Testis (tissue), 2 donors: Measurements from ENCODE around the gene EFEMP1.

Experiments
- POLR2A ChIP-seq: fragments of 450-650 bp; IDR thresholded peaks from one replicate; pipeline ENCODE4 v1.6.1; 2017; ENCODE audit warnings: antibody characterized with exemption, mild to moderate bottlenecking, moderate library complexity
- TF ChIP-seq, protein P1 (sequence below), 3 experiments: fragments of 450-650 bp in 2 of 3; fragments of 200-600 bp in 1 of 3; sonication (generic) in 1 of 3; IDR thresholded peaks; one replicate each; pipeline ENCODE4 v1.5.1; 2016 to 2019; ENCODE audit warnings: antibody characterized with exemption in 3 of 3, mild to moderate bottlenecking in 2 of 3, moderate library complexity in 1 of 3

DNA sequence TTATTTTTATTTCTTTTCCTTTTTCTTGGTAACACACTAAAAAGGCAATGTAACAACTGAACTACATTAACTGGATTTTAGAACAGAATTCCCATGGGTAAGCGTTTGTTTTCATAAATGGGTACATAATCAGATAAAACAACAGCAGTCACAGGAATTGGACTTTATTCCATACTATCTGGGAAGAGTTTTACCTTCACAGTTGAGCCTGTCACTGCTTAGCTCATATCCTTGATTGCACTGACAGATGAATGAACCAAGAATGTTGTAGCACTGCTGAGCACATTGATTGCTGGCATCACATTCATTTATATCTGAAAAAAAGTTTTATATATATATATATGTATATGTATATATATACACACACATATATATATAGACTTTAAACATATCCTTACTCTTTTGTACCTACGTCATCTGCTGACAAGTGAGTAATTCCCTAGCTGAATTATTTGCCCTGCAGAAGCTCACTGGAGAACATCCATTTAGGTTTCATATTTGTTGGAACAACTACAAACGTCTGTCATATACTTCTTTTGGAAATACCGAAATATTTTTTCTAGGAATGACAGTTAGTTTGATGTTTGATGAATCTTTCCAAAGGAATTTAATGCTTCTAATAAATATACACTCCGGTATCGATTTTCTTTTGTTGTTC, 47.0 kb downstream of the EFEMP1 start:
- TF ChIP-seq, protein P1, sequence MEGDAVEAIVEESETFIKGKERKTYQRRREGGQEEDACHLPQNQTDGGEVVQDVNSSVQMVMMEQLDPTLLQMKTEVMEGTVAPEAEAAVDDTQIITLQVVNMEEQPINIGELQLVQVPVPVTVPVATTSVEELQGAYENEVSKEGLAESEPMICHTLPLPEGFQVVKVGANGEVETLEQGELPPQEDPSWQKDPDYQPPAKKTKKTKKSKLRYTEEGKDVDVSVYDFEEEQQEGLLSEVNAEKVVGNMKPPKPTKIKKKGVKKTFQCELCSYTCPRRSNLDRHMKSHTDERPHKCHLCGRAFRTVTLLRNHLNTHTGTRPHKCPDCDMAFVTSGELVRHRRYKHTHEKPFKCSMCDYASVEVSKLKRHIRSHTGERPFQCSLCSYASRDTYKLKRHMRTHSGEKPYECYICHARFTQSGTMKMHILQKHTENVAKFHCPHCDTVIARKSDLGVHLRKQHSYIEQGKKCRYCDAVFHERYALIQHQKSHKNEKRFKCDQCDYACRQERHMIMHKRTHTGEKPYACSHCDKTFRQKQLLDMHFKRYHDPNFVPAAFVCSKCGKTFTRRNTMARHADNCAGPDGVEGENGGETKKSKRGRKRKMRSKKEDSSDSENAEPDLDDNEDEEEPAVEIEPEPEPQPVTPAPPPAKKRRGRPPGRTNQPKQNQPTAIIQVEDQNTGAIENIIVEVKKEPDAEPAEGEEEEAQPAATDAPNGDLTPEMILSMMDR (IDR thresholded peaks at IDR 0.05): no peak
- TF ChIP-seq POLR2A: no peak
